Naive thymus-derived CD4-positive, alpha-beta T cell (primary cell): ENCODE measurements around the gene PFKFB3. TPM values are rescaled to one million over a fixed set of nuclear protein-coding genes. Genes with fewer than 3 reads are reported as not detected.

Experiments used
- ATAC-seq: fragments of 150-1000 bp; cut with Tn5 transposase; 2 replicates; pipeline ENCODE4 v1.10.0; 2021; ENCODE audit warnings: mild to moderate bottlenecking, moderate library complexity
- CTCF ChIA-PET: fragments of 350-600 bp; sonication (Branson Sonifier 250); formaldehyde crosslinking; loops from one replicate; lab custom pipeline; 2021; ENCODE audit warnings: antibody characterized with exemption; lab: Charles Lee
- POLR2A ChIA-PET: fragments of 350-600 bp; sonication (Branson Sonifier 250); formaldehyde crosslinking; loops from one replicate; lab custom pipeline; 2021; ENCODE audit warnings: antibody characterized with exemption, inconsistent platforms; lab: Charles Lee
- DNase-seq, 9 donors: peaks; one replicate each; pipeline versions ENCODE4 v3.0.0 to v3.0.0-alpha.2; 2020 to 2022; ENCODE audit warnings: mixed read lengths in 1 of 9
- H3K27ac ChIP-seq: one replicate; pipeline ENCODE4 v1.7.0; 2013; ENCODE audit warnings: mild to moderate bottlenecking, low read depth, low read length, moderate library complexity
- H3K27me3 ChIP-seq, 2 donors: one replicate each; pipeline ENCODE4 v1.7.0; 2013; ENCODE audit warnings: low read length in 2 of 2, mild to moderate bottlenecking in 2 of 2, moderate library complexity in 2 of 2; ENCODE audit not compliant: control insufficient read depth in 2 of 2, insufficient read depth in 2 of 2
- H3K36me3 ChIP-seq, 3 experiments: 1 replicate in 2 of 3; 2 replicates in 1 of 3; pipeline ENCODE4 v1.7.0; 2013; ENCODE audit warnings: low read length in 3 of 3, mild to moderate bottlenecking in 3 of 3, moderate library complexity in 1 of 3; ENCODE audit not compliant: insufficient read depth in 3 of 3, control insufficient read depth in 2 of 3
- H3K4me1 ChIP-seq, 2 donors: one replicate each; pipeline ENCODE4 v1.7.0; 2013; ENCODE audit warnings: low read length in 2 of 2, mild to moderate bottlenecking in 2 of 2, moderate library complexity in 1 of 2; ENCODE audit not compliant: control insufficient read depth in 2 of 2, insufficient read depth in 2 of 2
- H3K4me3 ChIP-seq: 2 replicates; pipeline ENCODE4 v1.7.0; 2013; ENCODE audit warnings: mild to moderate bottlenecking, low read length
- H3K9me3 ChIP-seq, 3 experiments: 1 replicate in 2 of 3; 2 replicates in 1 of 3; pipeline ENCODE4 v1.7.0; 2013; ENCODE audit warnings: low read length in 3 of 3; ENCODE audit not compliant: control insufficient read depth in 2 of 3
- H3K27ac Mint-ChIP-seq, 9 donors: one replicate each; pipeline ENCODE4 v1.8.0; 2020 to 2022; ENCODE audit warnings: mixed read lengths in 9 of 9, mild to moderate bottlenecking in 8 of 9, moderate library complexity in 5 of 9, inconsistent platforms in 2 of 9
- H3K27me3 Mint-ChIP-seq, 5 donors: one replicate each; pipeline ENCODE4 v1.8.0; 2021 to 2022; ENCODE audit warnings: mixed read lengths in 5 of 5, mild to moderate bottlenecking in 1 of 5
- H3K36me3 Mint-ChIP-seq, 5 donors: one replicate each; pipeline ENCODE4 v1.8.0; 2020 to 2022; ENCODE audit warnings: mixed read lengths in 5 of 5, mild to moderate bottlenecking in 3 of 5, inconsistent platforms in 1 of 5
- H3K4me1 Mint-ChIP-seq, 7 donors: one replicate each; pipeline ENCODE4 v1.8.0; 2020 to 2022; ENCODE audit warnings: mixed read lengths in 7 of 7, mild to moderate bottlenecking in 3 of 7, inconsistent platforms in 1 of 7
- H3K4me3 Mint-ChIP-seq, 10 donors: one replicate each; pipeline ENCODE4 v1.8.0; 2020 to 2022; ENCODE audit warnings: mild to moderate bottlenecking in 10 of 10, mixed read lengths in 10 of 10, moderate library complexity in 6 of 10, inconsistent platforms in 2 of 10
- H3K9me3 Mint-ChIP-seq, 11 donors: one replicate each; pipeline ENCODE4 v1.8.0; 2020 to 2022; ENCODE audit warnings: mixed read lengths in 11 of 11, mild to moderate bottlenecking in 4 of 11, inconsistent platforms in 1 of 11, moderate library complexity in 1 of 11
- intact Hi-C, 2 donors: fragments of 100-400 bp; cut with micrococcal nuclease; formaldehyde crosslinking; loops; one replicate each; pipeline ENCODE4 v1.15.1; 2023
- polyA plus RNA-seq, 2 donors: library from polyadenylated mRNA; unstranded; fragments of 300-500 nt; fragmentation: Illumina TruSeq; gene quantifications; one replicate each; pipeline ENCODE4 v1.2.3, GENCODE V29; 2021
- total RNA-seq, 6 experiments: library from RNA in 5 of 6; stranded (reverse) in 5 of 6; gene quantifications; 1 replicate in 5 of 6; 2 replicates in 1 of 6; pipeline ENCODE4 v1.2.3 and lab custom pipeline; 2021 to 2026

PFKFB3 gene
- total and polyA plus RNA-seq, 7 experiments from 2014 or later = 2.3 to 129 (median 66.1) TPM

DNA sequence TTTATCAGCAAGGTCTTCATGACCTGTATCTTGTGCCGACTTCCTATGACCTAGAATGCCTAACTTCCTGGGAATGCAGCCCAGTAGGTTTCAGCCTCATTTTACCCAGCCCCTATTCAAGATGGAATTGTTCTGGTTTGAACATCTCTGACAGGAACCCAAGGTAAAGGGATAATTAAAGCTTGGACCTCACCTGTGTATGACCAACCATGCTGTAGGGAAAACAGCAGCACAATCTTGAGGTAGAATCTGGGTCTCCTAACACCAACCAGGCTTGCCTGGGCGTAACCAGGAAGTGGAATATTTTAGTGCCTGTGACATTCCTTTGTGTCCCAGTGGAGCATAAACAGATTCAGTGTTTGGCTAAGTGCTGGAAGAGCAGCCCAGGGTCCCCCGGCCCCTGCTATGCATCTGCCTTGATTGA is 94.1 kb downstream of the PFKFB3 start:
- no peak for DNase-seq
- Mint-ChIP-seq H3K27ac (peak overlapping the region in 5 of 9 donors; percentile 35 to 76 (median 55)), H3K9me3 (peaks cover 0 to 8% (median 0%) of the 10 kb centered on the region in 11 donors), H3K4me1 (peaks cover 7 to 77% (median 42%) of the 10 kb centered on the region in 7 donors), H3K27me3 (no peaks in the 10 kb centered on the region), H3K36me3 (peaks cover 0 to 54% (median 4%) of the 10 kb centered on the region in 5 donors), H3K4me3 (peak overlapping the region in 1 of 10 donors; percentile 30)
- intact Hi-C loops = loop anchor here in 1 of 2 donors (5.0 kb wide), 1 partner anchor 105 kb away; no protein-coding TSS in a partner anchor
- ATAC-seq = no peak
- Histone ChIP-seq H3K27ac (no peak overlapping the region), H3K4me1 (peaks cover 7 to 12% of the 10 kb centered on the region in 2 donors), H3K9me3 (no peaks in the 10 kb centered on the region), H3K36me3 (no peaks in the 10 kb centered on the region), H3K27me3 (no peaks in the 10 kb centered on the region), H3K4me3 (no peak overlapping the region)
- ChIA-PET CTCF (no interaction called here), POLR2A (no interaction called here)

GRCh38 chr10:6297522-6297921 is 94.8 kb downstream of the PFKFB3 start:
- ChIA-PET CTCF (no interaction called here), POLR2A (interaction anchor here (0.5 kb wide), 1 partner anchor 426 kb away, joined by 3 read pairs; no protein-coding TSS in a partner anchor)
- H3K36me3 Mint-ChIP-seq = peaks cover 0 to 52% (median 4%) of the 10 kb centered on the region in 5 donors
- peak overlapping the region in 4 of 9 donors; percentile 28 to 61 (median 57) for H3K27ac Mint-ChIP-seq
- Histone ChIP-seq H3K27me3 (no peaks in the 10 kb centered on the region), H3K27ac (no peak overlapping the region), H3K36me3 (no peaks in the 10 kb centered on the region), H3K9me3 (no peaks in the 10 kb centered on the region), H3K4me1 (peaks cover 7 to 12% of the 10 kb centered on the region in 2 donors), H3K4me3 (no peak overlapping the region)
- peaks cover 0 to 8% (median 0%) of the 10 kb centered on the region in 11 donors for H3K9me3 Mint-ChIP-seq
- no peaks in the 10 kb centered on the region for H3K27me3 Mint-ChIP-seq
- H3K4me1 Mint-ChIP-seq = peaks cover 7 to 74% (median 36%) of the 10 kb centered on the region in 7 donors
- no peak for ATAC-seq
- intact Hi-C loops = loop anchor here in 1 of 2 donors (5.0 kb wide), 1 partner anchor 105 kb away; no protein-coding TSS in a partner anchor
- no peak for DNase-seq
- no peak overlapping the region for H3K4me3 Mint-ChIP-seq

GRCh38 chr10:6297951-6298381 is 95.2 kb downstream of the PFKFB3 start:
- intact Hi-C loops = loop anchor here in 1 of 2 donors (5.0 kb wide), 1 partner anchor 104 kb away; no protein-coding TSS in a partner anchor
- H3K9me3 Mint-ChIP-seq = peaks cover 0 to 10% (median 0%) of the 10 kb centered on the region in 11 donors
- peaks cover 0 to 52% (median 4%) of the 10 kb centered on the region in 5 donors for H3K36me3 Mint-ChIP-seq
- H3K4me1 Mint-ChIP-seq = peaks cover 7 to 70% (median 33%) of the 10 kb centered on the region in 7 donors
- no peak overlapping the region for H3K4me3 Mint-ChIP-seq
- ATAC-seq = peak; percentile 26
- no peaks in the 10 kb centered on the region for H3K36me3 ChIP-seq
- H3K9me3 ChIP-seq = no peaks in the 10 kb centered on the region
- peaks cover 7 to 12% of the 10 kb centered on the region in 2 donors for H3K4me1 ChIP-seq
- H3K27me3 ChIP-seq = no peaks in the 10 kb centered on the region
- DNase-seq = no peak
- ChIA-PET POLR2A (interaction anchor here (0.5 to 1.0 kb wide), 2 partner anchors 15 to 426 kb away, joined by 3 read pairs; no protein-coding TSS in a partner anchor), CTCF (no interaction called here)
- H3K27ac Mint-ChIP-seq = peak overlapping the region in 3 of 9 donors; percentile 22 to 61 (median 28)
- H3K27me3 Mint-ChIP-seq = no peaks in the 10 kb centered on the region
- H3K27ac ChIP-seq = no peak overlapping the region
- H3K4me3 ChIP-seq = no peak overlapping the region

DNA sequence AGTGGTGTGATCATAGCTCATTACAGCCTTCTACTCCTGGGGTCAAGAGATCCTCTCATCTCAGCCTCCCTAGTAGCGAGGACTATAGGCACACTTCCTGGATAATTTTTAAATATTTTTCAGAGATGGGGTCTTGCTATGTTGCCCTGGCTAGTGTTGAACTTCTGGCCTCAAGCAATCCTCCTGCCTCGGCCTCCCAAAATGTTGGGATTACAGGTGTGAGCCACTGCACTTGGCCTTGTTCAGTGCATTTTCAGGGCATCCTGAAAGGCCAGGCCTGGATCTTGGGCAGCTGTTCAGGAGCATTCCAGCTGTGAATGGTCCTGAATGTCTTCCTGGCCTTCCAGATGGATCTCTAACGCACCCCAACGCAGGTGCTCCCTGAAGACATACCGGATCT is 95.7 kb downstream of the PFKFB3 start:
- DNase-seq (no peak), ATAC-seq (no peak)
- CTCF ChIA-PET = no interaction called here
- Mint-ChIP-seq H3K27me3 (no peaks in the 10 kb centered on the region), H3K36me3 (peaks cover 0 to 51% (median 4%) of the 10 kb centered on the region in 5 donors), H3K27ac (peak overlapping the region in 1 of 9 donors; percentile 61), H3K9me3 (peaks cover 0 to 10% (median 0%) of the 10 kb centered on the region in 11 donors), H3K4me1 (peaks cover 7 to 66% (median 32%) of the 10 kb centered on the region in 7 donors), H3K4me3 (no peak overlapping the region)
- Histone ChIP-seq H3K9me3 (no peaks in the 10 kb centered on the region), H3K4me1 (peaks cover 7 to 12% of the 10 kb centered on the region in 2 donors), H3K4me3 (no peak overlapping the region), H3K27ac (no peak overlapping the region), H3K27me3 (no peaks in the 10 kb centered on the region), H3K36me3 (no peaks in the 10 kb centered on the region)
- intact Hi-C loops = loop anchor here in 1 of 2 donors (5.0 kb wide), 1 partner anchor 104 kb away; no protein-coding TSS in a partner anchor
- POLR2A ChIA-PET = interaction anchor here (1.0 kb wide), 1 partner anchor 16 kb away, joined by 3 read pairs; no protein-coding TSS in a partner anchor

DNA sequence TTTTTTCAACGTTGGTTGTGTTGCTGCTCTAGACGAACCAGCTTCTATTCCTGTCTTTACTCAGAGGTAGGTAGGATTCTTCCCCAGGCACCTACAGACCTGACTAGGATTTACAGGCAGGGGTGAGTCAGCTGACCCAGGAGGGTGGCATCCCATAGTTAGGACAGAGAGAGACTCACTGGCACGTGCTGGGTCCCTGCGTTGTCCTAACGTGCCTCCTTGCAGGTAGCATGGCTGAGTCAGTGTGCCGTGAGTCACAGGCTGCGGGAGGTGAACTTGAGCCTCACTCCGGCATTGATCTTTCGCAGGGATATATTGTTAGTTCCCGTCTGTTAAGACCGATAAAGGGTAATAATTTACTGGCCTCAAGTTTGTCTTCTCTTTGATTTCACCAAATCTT is 96.5 kb downstream of the PFKFB3 start:
- no peak overlapping the region for H3K4me3 ChIP-seq
- no peak overlapping the region for H3K27ac ChIP-seq
- no peaks in the 10 kb centered on the region for H3K9me3 ChIP-seq
- intact Hi-C loops = loop anchor here in 1 of 2 donors (5.0 kb wide), 1 partner anchor 103 kb away; no protein-coding TSS in a partner anchor
- ChIA-PET POLR2A (interaction anchor here (0.8 to 2.7 kb wide), 4 partner anchors 9 to 49 kb away, joined by 3 to 11 read pairs (median 3); no protein-coding TSS in a partner anchor), CTCF (no interaction called here)
- H3K27me3 ChIP-seq = no peaks in the 10 kb centered on the region
- peaks cover 0 to 43% (median 4%) of the 10 kb centered on the region in 5 donors for H3K36me3 Mint-ChIP-seq
- peaks cover 7 to 62% (median 32%) of the 10 kb centered on the region in 7 donors for H3K4me1 Mint-ChIP-seq
- DNase-seq = no peak
- no peaks in the 10 kb centered on the region for H3K36me3 ChIP-seq
- no peaks in the 10 kb centered on the region for H3K27me3 Mint-ChIP-seq
- peaks cover 7 to 12% of the 10 kb centered on the region in 2 donors for H3K4me1 ChIP-seq
- H3K27ac Mint-ChIP-seq = peak overlapping the region in 4 of 9 donors; percentile 22 to 83 (median 68)
- ATAC-seq = no peak
- peak overlapping the region in 1 of 10 donors; percentile 39 for H3K4me3 Mint-ChIP-seq
- H3K9me3 Mint-ChIP-seq = peaks cover 0 to 8% (median 0%) of the 10 kb centered on the region in 11 donors

DNA sequence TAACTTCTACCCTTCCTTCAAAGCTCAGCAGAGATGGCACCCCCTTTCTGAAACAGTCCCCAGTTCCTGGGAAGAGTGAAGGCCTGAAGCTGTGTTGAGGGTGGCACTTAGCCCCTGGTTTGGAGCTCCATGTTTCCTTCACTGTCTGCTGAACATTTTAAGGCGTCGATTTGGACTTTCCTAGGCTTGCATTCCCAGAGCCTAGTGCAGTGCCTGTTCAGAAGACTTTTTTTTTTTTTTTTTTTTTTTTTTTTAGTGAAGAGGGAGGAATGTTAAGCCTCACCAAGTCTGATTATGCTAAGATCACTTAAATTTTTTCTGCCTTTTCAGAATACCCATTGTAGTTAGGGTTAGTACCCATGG is 97.0 kb downstream of the PFKFB3 start:
- no peaks in the 10 kb centered on the region for H3K9me3 ChIP-seq
- ChIA-PET CTCF (no interaction called here), POLR2A (interaction anchor here (0.8 to 2.7 kb wide), 5 partner anchors 9 to 97 kb away, joined by 3 to 11 read pairs (median 3); partner anchors contain the start of gene PFKFB3)
- peaks cover 0 to 38% (median 3%) of the 10 kb centered on the region in 5 donors for H3K36me3 Mint-ChIP-seq
- intact Hi-C loops = loop anchor here in 1 of 2 donors (5.0 kb wide), 1 partner anchor 103 kb away; no protein-coding TSS in a partner anchor
- H3K9me3 Mint-ChIP-seq = peaks cover 0 to 6% (median 0%) of the 10 kb centered on the region in 11 donors
- peak overlapping the region; percentile 58 to 95 (median 82) for H3K27ac Mint-ChIP-seq
- H3K27me3 ChIP-seq = no peaks in the 10 kb centered on the region
- peaks cover 7 to 57% (median 29%) of the 10 kb centered on the region in 7 donors for H3K4me1 Mint-ChIP-seq
- ATAC-seq = no peak
- no peak overlapping the region for H3K27ac ChIP-seq
- H3K4me3 Mint-ChIP-seq = peak overlapping the region in 9 of 10 donors; percentile 30 to 78 (median 64)
- H3K4me1 ChIP-seq = peaks cover 7 to 12% of the 10 kb centered on the region in 2 donors
- no peak overlapping the region for H3K4me3 ChIP-seq
- no peaks in the 10 kb centered on the region for H3K27me3 Mint-ChIP-seq
- DNase-seq = no peak
- H3K36me3 ChIP-seq = no peaks in the 10 kb centered on the region
